GM12878 (cell line): ENCODE data around the gene C17orf50. TPM values are rescaled to one million over a fixed set of nuclear protein-coding genes. Genes with fewer than 3 reads are reported as not detected.

Source experiments
- ATAC-seq: fragments of 200-7000 bp; cut with Tn5 transposase; 3 replicates; pipeline ENCODE4 v1.9.1; 2020; ENCODE audit warnings: mild to moderate bottlenecking, moderate library complexity
- BruUV-seq: library from RNA; stranded (reverse); fragments of 400-500 nt; replicated peaks from 2 replicates; lab custom pipeline; 2021; lab: Mats Ljungman, UMichigan
- CTCF ChIA-PET: fragments of 300-600 bp; sonication (Branson Sonifier 250); formaldehyde crosslinking; extraction: SDS; loops from one replicate; lab custom pipeline; 2021; ENCODE audit warnings: inconsistent platforms; lab: Yijun Ruan, JAX
- POLR2A ChIA-PET: fragments of 350-600 bp; formaldehyde crosslinking; extraction: SDS; loops from one replicate; lab custom pipeline; 2021; ENCODE audit warnings: inconsistent platforms; lab: Charles Lee
- RAD21 ChIA-PET: fragments of 300-600 bp; sonication (Branson Sonifier 250); formaldehyde crosslinking; loops from one replicate; lab custom pipeline; 2023; ENCODE audit warnings: antibody characterized with exemption; ENCODE audit not compliant: unreplicated experiment; lab: Charles Lee
- SMC1A ChIA-PET: fragments of 300-600 bp; sonication (Branson Sonifier 250); formaldehyde crosslinking; loops from one replicate; lab custom pipeline; 2023; ENCODE audit not compliant: unreplicated experiment, uncharacterized antibody; lab: Charles Lee
- DNase-seq: peaks from one replicate; pipeline ENCODE4 v3.0.0-alpha.2; 2011; ENCODE audit warnings: low read depth, low spot score
- FAIRE-seq: peaks from 3 replicates; lab custom pipeline; 2011; peaks lifted over from hg19 to GRCh38; lab: Jason Lieb, UNC
- H2AFZ ChIP-seq: 2 replicates; pipeline ENCODE4 v1.6.0; 2011; ENCODE audit warnings: low read depth, low read length, control low read depth; ENCODE audit not compliant: control insufficient read depth
- H3K27ac ChIP-seq: 2 replicates; pipeline ENCODE4 v1.5.1; 2011; ENCODE audit warnings: control low read depth; ENCODE audit not compliant: control insufficient read depth, insufficient read depth
- H3K27me3 ChIP-seq, 2 experiments: replicated peaks in 1 of 2; 2 replicates each; pipeline versions ENCODE4 v1.6.0 to v1.6.1; 2011; ENCODE audit warnings: low read length in 1 of 2; ENCODE audit not compliant: control insufficient read depth in 2 of 2, insufficient read depth in 2 of 2
- H3K36me3 ChIP-seq, 2 experiments: 2 replicates each; pipeline ENCODE4 v1.5.1; 2011; ENCODE audit warnings: low read length in 1 of 2; ENCODE audit not compliant: control insufficient read depth in 2 of 2, insufficient read depth in 2 of 2
- H3K4me1 ChIP-seq: 2 replicates; pipeline ENCODE4 v1.6.1; 2011; ENCODE audit warnings: mild to moderate bottlenecking, low read length, moderate library complexity, mixed read lengths; ENCODE audit not compliant: control insufficient read depth, insufficient read depth
- H3K4me2 ChIP-seq: 2 replicates; pipeline ENCODE4 v1.6.0; 2011; ENCODE audit warnings: control low read depth; ENCODE audit not compliant: control insufficient read depth, insufficient read depth
- H3K4me3 ChIP-seq: fragments of 200-600 bp; sonication (generic); 2 replicates; pipeline ENCODE4 v1.5.1; 2016
- H3K79me2 ChIP-seq: 2 replicates; pipeline ENCODE4 v1.6.0; 2011; ENCODE audit warnings: low read length; ENCODE audit not compliant: control insufficient read depth, insufficient read depth
- H3K9ac ChIP-seq: 2 replicates; pipeline ENCODE4 v1.8.0; 2011; ENCODE audit warnings: low read length, control low read depth, mixed read lengths; ENCODE audit not compliant: control insufficient read depth, insufficient read depth
- H3K9me3 ChIP-seq: replicated peaks from 3 replicates; pipeline ENCODE4 v1.5.1; 2011; ENCODE audit warnings: mild to moderate bottlenecking, low read length; ENCODE audit not compliant: control insufficient read depth, insufficient read depth
- H4K20me1 ChIP-seq: 2 replicates; pipeline ENCODE4 v1.6.0; 2011; ENCODE audit not compliant: control insufficient read depth, insufficient read depth
- BACH1 ChIP-seq: fragments of 450-650 bp; IDR thresholded peaks from 2 replicates; pipeline ENCODE4 v1.6.1; 2017; ENCODE audit warnings: mild to moderate bottlenecking, borderline replicate concordance
- JUNB ChIP-seq: IDR thresholded peaks from 2 replicates; pipeline ENCODE4 v1.6.1; 2016; ENCODE audit warnings: antibody characterized with exemption, mild to moderate bottlenecking
- MAX ChIP-seq: IDR thresholded peaks from 2 replicates; pipeline ENCODE4 v1.6.1; 2012; ENCODE audit warnings: low read depth, low read length, improper control_type of control experiment
- NKRF ChIP-seq: fragments of 450-650 bp; conservative IDR thresholded peaks from 2 replicates; pipeline ENCODE4 v1.6.1; 2017; ENCODE audit warnings: mild to moderate bottlenecking, moderate library complexity
- RUNX3 ChIP-seq: IDR thresholded peaks from 2 replicates; pipeline ENCODE4 v1.6.1; 2012; ENCODE audit warnings: low read length, inconsistent platforms
- TBL1XR1 ChIP-seq: IDR thresholded peaks from 2 replicates; pipeline ENCODE4 v1.6.1; 2012; ENCODE audit warnings: low read depth, low read length, improper control_type of control experiment
- TCF12 ChIP-seq: IDR thresholded peaks from 2 replicates; pipeline ENCODE4 v1.6.1; 2011; ENCODE audit warnings: low read depth, mild to moderate bottlenecking, low read length
- TCF7 ChIP-seq: IDR thresholded peaks from 2 replicates; pipeline ENCODE4 v1.6.1; 2014; ENCODE audit warnings: antibody characterized with exemption, borderline replicate concordance
- ZNF622 ChIP-seq: fragments of 450-650 bp; IDR thresholded peaks from 2 replicates; pipeline ENCODE4 v1.6.1; 2017; ENCODE audit warnings: mild to moderate bottlenecking, inconsistent platforms
- WGBS: methylation state at CpG from one replicate; pipeline ENCODE4 v1.1.6; 2016; ENCODE audit warnings: low lambda C conversion rate; ENCODE audit not compliant: insufficient replicate concordance, insufficient coverage; ENCODE audit errors: missing lambda C conversion rate; 5-methylcytosine and 5-hydroxymethylcytosine counted together
- in situ Hi-C: fragments of 300-500 bp; cut with MboI; formaldehyde crosslinking; loops from 9 replicates; pipeline ENCODE4 v1.14.3; 2018; ENCODE audit warnings: mixed read lengths
- intact Hi-C: fragments of 100-400 bp; cut with micrococcal nuclease; formaldehyde crosslinking; loops from one replicate; pipeline ENCODE4 v1.14.2; 2022; ENCODE audit not compliant: unreplicated experiment
- polyA plus RNA-seq, 11 experiments: library from polyadenylated mRNA; depleted of rRNA in 4 of 11; unstranded in 6 of 11; stranded (reverse) in 5 of 11; fragments of >200 nt; fragmentation: Nextera tagmentation in 4 of 11; fragmentation: Illumina TruSeq in 1 of 11; extraction: Ambion mirVana in 4 of 11; extraction: Trizol in 1 of 11; gene quantifications; 1 replicate in 1 of 11; 2 replicates in 10 of 11; pipeline versions ENCODE4 v1.2.1 to v1.2.3, GENCODE V29; 2011 to 2016; ENCODE audit warnings: inconsistent platforms in 2 of 11, missing spikeins in 2 of 11, low read depth in 1 of 11
- total RNA-seq, 4 experiments: library from RNA; depleted of rRNA in 3 of 4; stranded (reverse); fragments of >200 nt in 3 of 4; fragmentation: Illumina TruSeq in 1 of 4; extraction: Trizol in 1 of 4; gene quantifications; 2 replicates each; pipeline versions ENCODE4 v1.2.1 to v1.2.3, GENCODE V29; 2013 to 2021
- TF ChIP-seq, protein P1 (sequence below): fragments of 150-350 bp; IDR thresholded peaks from 2 replicates; pipeline ENCODE4 v1.6.1; 2016; ENCODE audit warnings: low read depth, low read length
- TF ChIP-seq, protein P2 (sequence below): fragments of 450-650 bp; formaldehyde crosslinking; IDR thresholded peaks from 2 replicates; pipeline ENCODE4 v1.5.0; 2022; ENCODE audit warnings: mild to moderate bottlenecking, missing genetic modification characterization
- TF ChIP-seq, protein P3 (sequence below): fragments of 450-650 bp; IDR thresholded peaks from 2 replicates; pipeline ENCODE4 v1.6.1; 2016; ENCODE audit warnings: mild to moderate bottlenecking

Gene C17orf50
- total and polyA plus RNA-seq, 10 of the 15 experiments (the other 5 are each of a cell fraction or from before 2014, with no cell fraction given), result 0.16 TPM; not detected in 9

DNA sequence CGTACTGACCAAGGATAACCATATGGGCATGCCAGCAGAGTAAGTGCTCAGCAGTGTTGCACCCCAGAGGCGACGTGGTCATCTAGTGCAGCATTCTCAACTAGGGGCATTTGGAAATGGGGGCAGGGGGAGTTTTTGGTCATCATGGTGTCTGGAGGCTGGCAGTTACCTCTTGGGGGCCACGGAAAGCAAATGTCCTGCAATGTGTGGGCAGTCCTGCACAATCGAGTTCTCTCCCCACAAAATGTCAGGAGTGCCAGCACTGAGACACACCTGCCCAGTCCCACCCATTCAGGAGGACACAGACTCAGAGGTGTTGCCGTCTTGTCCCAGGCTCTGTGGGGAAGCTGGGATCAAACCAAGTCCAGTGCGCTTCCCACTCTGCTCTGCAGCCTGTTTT lies 26.3 kb upstream of the C17orf50 start:
- H3K27me3 ChIP-seq, result no peaks in the 10 kb centered on the region; a peak in 1 of 4 replicates
- SMC1A ChIA-PET, result no interaction called here
- H3K9me3 ChIP-seq, result no peaks in the 10 kb centered on the region
- H3K9ac ChIP-seq, result no peak overlapping the region
- no peak for FAIRE-seq
- CTCF ChIA-PET, result no interaction called here
- intact Hi-C loops, result no loop called here
- no peak for ATAC-seq
- 48% methylated on average over 7 of the region's 7 CpGs for WGBS
- BruUV-seq, result no TSS peak
- RAD21 ChIA-PET, result no interaction called here
- TF ChIP-seq, protein P1, sequence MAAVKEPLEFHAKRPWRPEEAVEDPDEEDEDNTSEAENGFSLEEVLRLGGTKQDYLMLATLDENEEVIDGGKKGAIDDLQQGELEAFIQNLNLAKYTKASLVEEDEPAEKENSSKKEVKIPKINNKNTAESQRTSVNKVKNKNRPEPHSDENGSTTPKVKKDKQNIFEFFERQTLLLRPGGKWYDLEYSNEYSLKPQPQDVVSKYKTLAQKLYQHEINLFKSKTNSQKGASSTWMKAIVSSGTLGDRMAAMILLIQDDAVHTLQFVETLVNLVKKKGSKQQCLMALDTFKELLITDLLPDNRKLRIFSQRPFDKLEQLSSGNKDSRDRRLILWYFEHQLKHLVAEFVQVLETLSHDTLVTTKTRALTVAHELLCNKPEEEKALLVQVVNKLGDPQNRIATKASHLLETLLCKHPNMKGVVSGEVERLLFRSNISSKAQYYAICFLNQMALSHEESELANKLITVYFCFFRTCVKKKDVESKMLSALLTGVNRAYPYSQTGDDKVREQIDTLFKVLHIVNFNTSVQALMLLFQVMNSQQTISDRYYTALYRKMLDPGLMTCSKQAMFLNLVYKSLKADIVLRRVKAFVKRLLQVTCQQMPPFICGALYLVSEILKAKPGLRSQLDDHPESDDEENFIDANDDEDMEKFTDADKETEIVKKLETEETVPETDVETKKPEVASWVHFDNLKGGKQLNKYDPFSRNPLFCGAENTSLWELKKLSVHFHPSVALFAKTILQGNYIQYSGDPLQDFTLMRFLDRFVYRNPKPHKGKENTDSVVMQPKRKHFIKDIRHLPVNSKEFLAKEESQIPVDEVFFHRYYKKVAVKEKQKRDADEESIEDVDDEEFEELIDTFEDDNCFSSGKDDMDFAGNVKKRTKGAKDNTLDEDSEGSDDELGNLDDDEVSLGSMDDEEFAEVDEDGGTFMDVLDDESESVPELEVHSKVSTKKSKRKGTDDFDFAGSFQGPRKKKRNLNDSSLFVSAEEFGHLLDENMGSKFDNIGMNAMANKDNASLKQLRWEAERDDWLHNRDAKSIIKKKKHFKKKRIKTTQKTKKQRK, result no peak
- TF ChIP-seq NKRF (no peak), TCF12 (no peak), ZNF622 (no peak), TBL1XR1 (no peak), BACH1 (no peak), RUNX3 (no peak), MAX (no peak), TCF7 (no peak), JUNB (no peak)
- TF ChIP-seq, protein P2, sequence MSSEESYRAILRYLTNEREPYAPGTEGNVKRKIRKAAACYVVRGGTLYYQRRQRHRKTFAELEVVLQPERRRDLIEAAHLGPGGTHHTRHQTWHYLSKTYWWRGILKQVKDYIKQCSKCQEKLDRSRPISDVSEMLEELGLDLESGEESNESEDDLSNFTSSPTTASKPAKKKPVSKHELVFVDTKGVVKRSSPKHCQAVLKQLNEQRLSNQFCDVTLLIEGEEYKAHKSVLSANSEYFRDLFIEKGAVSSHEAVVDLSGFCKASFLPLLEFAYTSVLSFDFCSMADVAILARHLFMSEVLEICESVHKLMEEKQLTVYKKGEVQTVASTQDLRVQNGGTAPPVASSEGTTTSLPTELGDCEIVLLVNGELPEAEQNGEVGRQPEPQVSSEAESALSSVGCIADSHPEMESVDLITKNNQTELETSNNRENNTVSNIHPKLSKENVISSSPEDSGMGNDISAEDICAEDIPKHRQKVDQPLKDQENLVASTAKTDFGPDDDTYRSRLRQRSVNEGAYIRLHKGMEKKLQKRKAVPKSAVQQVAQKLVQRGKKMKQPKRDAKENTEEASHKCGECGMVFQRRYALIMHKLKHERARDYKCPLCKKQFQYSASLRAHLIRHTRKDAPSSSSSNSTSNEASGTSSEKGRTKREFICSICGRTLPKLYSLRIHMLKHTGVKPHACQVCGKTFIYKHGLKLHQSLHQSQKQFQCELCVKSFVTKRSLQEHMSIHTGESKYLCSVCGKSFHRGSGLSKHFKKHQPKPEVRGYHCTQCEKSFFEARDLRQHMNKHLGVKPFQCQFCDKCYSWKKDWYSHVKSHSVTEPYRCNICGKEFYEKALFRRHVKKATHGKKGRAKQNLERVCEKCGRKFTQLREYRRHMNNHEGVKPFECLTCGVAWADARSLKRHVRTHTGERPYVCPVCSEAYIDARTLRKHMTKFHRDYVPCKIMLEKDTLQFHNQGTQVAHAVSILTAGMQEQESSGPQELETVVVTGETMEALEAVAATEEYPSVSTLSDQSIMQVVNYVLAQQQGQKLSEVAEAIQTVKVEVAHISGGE (CRISPR knock-in tag), result no peak
- TF ChIP-seq, protein P3, sequence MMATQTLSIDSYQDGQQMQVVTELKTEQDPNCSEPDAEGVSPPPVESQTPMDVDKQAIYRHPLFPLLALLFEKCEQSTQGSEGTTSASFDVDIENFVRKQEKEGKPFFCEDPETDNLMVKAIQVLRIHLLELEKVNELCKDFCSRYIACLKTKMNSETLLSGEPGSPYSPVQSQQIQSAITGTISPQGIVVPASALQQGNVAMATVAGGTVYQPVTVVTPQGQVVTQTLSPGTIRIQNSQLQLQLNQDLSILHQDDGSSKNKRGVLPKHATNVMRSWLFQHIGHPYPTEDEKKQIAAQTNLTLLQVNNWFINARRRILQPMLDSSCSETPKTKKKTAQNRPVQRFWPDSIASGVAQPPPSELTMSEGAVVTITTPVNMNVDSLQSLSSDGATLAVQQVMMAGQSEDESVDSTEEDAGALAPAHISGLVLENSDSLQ, result no peak
- H2AFZ ChIP-seq, result no peak overlapping the region
- H3K4me1 ChIP-seq, result no peaks in the 10 kb centered on the region
- no peak overlapping the region for H3K27ac ChIP-seq
- H3K4me3 ChIP-seq, result no peak overlapping the region
- POLR2A ChIA-PET, result no interaction called here
- in situ Hi-C loops, result no loop called here
- no peaks in the 10 kb centered on the region; a peak in 1 of 4 replicates for H3K36me3 ChIP-seq
- no peak overlapping the region for H3K4me2 ChIP-seq
- no peaks in the 10 kb centered on the region for H4K20me1 ChIP-seq
- DNase-seq, result no peak
- H3K79me2 ChIP-seq, result no peaks in the 10 kb centered on the region
